ENCODE data around the gene HSD3B1.
"Not testable (repeated sequence)": the region's sequence is repeated elsewhere in the genome, so short reads cannot be mapped to it uniquely, and the experiment has no call there.

Gene HSD3B1

GRCh38 chr1:119504831-119505230, 2.2 kb upstream of the HSD3B1 start:
- no peak for DNase-seq

- no peak for DNase-seq
These were observed 3.0 kb downstream of the HSD3B1 start for GRCh38 chr1:119510046-119510445.

DNA sequence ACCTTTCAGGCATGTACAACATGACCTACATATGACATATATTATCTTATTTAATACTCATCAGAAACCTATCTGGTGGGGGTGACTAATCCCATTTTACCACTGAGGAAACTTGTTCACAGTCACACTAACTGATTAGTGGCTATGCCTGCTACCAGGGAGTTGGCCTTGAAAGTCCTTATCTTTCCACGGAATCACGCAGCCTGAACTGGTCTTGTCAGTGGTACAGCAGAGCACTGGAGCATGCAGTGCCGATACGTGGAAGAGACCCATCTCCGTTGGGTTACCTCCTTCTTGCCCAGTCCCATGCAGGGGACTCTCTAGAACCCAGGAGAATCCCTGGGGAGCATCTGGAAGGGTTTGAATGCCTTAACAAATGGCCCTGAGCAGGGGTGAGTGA, 8.2 kb downstream of the HSD3B1 start:
- DNase-seq: no peak

GRCh38 chr1:119516247-119516646, 9.2 kb downstream of the HSD3B1 start:
- no peak for DNase-seq

DNA sequence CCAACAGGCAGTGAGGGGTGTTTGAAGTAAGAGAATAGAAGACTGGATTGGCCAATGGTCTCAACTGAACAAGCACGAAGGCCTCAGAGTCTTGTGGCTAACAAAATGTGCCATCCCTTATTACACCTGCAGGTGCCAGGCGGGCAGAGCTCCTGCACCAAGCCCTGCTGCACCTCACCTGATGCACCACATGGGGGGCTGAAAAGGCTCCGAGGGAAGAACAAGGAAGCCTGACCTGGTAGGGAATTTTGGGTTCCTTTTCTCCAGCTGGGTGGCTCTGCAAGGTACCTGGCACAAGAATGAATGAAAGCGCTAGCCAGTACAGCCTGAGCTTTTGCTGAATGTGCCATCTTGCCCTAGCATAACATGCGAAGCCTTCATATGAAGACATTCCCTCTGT, 9.7 kb downstream of the HSD3B1 start:
- DNase-seq: no peak

DNA sequence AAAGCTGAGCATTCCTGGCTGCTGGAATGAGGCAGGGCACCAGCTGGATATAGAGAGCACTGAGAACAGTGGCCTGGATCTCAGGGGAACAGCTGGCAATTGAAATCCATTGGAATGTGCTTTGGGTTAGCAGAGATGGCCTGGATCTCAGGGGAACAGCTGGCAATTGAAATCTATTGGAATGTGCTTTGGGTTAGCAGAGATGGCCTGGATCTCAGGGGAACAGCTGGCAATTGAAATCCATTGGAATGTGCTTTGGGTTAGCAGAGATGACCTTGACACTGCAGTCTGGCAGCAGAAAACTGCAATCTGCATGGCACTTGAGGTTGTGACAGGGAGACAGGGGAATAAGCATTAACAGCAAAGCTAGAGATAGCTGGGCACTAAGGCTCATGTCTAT, 10.7 kb downstream of the HSD3B1 start:
- DNase-seq: not testable (repeated sequence)

DNA sequence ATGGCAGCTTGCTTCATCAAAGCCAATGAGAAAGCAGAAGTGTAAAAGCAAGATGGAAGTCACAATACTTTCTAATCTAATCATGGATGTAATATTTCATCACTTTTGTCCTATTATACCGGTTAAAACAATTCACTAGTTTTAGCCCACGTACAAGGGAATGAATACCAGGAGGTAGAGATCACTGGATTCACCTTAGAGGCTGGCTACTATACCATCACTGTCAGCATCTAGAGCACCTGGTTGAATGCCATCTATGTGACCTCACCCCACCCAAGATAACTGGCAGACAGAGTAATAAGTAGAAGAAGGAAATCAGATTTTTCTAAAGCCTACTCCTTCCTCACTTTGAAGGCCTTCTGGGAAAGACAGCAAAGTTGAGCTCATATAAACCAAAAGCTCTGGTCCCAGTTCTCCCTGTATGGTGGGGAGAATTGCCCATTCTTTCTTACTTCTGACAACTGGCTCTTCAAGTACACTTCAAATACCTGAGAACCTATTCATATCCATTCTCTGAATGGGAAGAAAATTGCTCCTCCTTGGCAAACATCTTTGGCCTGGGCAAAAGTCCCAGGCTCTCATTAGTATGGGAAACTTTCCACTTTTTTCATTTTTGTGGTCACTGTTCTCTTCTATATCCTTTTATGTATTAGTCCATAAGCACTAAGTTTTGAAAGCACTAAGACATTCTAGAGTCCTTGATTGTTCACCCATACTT, 24.8 kb downstream of the HSD3B1 start:
- DNase-seq: no peak

DNA sequence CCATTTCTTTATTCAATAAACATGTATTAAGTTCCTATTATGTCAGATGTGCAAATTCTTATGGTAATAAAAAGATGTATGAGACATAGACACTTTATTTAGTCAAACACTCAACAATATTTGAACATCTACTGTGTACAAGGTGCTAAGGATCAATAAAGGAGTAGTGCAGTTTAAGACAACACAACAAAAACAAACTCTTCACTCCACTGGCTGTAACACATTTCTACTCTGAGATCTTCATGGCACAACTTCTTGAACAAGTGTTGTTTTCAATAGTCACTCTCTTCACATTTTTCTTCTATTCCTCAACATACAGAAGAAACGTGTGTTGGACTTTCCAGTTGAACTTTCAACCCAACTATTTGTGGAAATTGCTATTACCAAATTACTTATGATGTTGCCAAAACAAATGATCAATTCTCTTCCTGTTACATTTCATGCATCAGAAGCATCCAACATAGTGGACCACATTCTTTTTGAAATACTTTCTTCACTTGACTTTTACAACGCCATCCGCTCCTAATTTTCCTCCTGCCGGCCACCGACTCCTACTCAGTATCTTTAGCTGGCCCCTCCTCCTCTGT, 25.4 kb downstream of the HSD3B1 start:
- DNase-seq: no peak

- no peak for DNase-seq
These were observed 28.4 kb downstream of the HSD3B1 start for GRCh38 chr1:119535381-119535780.

DNA sequence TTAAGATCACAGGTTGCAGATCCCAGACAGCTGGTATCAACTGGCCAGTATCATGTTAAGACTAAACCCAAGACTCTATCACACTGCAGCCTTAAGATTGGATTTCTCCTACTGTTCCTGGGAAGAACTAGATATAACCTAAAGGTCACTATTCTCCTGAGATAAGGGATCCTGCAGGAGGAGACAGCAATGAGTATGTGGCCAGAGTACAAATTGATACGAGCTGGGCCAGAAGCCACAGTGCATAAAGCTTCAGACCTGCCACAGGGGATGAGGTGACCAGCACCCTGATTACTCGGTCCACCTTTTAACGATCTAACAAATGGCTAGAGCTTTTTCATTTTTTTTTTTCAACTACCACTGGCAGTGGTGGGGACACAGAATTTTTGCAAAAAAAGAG, 31.0 kb downstream of the HSD3B1 start:
- DNase-seq: no peak

GRCh38 chr1:119539636-119540035, 32.6 kb downstream of the HSD3B1 start:
- no peak for DNase-seq

GRCh38 chr1:119541389-119541788, 34.4 kb downstream of the HSD3B1 start:
- no peak for DNase-seq

GRCh38 chr1:119542492-119542946, 35.5 kb downstream of the HSD3B1 start:
- no peak for DNase-seq

DNA sequence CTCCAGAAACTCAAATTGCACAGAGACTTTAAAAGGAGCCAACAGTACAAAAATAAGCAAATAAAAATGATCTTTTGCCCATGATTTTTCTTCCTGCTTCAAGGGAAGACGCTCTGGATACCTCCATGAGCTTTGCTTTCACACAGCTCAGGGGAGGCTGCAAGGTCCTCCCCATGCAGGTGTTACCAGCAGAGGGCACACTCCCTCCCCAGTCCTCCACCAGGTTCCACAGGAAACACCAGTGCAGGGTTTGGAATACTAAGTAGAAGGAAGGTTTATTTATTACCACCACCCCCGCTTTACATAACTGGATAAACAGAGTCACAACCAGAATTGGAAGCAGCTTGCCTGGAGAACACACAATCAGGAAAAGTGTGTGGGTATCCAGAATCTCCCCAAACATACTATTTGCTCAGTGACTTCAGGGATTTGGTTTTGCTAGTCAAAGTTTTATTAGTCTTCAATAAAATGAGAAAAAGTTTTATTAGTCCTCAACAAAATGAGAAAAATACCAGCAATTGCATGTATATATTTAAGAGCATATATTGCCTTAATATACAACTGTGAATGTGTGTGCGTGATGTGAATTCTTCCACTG, 37.3 kb downstream of the HSD3B1 start:
- DNase-seq: no peak

DNA sequence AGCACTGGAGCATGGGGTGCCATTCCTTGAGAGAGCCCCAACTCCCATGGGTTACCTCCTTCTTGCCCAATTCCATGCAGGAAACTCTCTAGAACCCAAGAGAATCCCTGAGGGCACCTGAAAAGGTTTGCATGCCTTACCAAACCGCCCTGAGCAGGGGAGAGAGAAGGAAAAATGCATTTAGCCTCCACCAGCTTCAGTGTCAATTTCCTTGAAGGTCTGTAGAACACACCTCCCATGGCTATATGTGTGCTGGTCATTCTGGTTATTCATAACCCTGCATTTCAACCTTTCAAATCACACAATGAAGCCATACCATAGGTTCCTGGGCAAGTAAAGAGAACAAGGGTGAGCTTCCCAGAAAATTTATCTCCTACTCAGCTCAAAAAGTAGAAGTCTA, 39.6 kb downstream of the HSD3B1 start:
- DNase-seq: no peak

GRCh38 chr1:119547306-119547705, 40.3 kb downstream of the HSD3B1 start:
- DNase-seq: no peak

DNA sequence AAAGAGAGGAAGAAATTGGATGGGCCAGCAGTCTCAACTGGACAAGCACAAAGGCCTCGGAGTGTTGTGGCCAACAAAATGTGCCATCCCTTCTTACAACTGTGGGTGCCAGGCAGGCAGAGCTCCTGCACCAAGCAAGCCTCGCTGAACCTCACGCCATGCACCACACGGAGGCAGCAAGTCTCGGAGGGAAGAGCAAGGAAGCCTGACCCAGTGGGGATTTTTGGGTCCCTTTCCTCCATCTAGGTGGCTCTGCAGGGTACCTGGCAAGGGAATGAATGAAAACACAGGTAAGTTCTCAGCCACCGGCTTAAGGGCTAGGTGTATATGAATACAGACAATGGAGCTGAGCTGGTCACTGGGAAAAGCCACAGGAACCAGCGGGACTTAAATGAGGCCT, 40.8 kb downstream of the HSD3B1 start:
- DNase-seq: no peak

- DNase-seq: peak; percentile 25
These were observed 42.7 kb downstream of the HSD3B1 start for GRCh38 chr1:119549719-119550132.

GRCh38 chr1:119550381-119550780, 43.4 kb downstream of the HSD3B1 start:
- DNase-seq: no peak

DNA sequence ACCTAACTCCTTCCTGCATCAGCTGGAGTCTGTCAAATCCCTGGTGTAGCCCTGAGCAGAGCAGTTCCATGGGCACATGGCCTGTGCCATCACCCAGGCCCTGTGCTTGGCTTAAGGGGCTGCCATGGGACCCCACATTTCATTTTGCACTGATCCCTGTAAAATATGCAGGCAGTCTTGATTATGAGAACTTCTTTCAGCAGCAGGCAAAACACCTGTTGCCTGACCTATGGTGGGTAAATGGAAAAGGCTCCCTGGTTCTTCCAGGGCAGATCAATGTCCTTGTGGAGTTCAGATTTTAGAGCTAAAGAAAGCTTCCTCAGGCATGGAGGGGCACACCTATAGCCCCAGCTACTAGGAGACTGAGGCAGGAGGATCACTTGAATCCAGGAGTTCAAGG, 44.2 kb downstream of the HSD3B1 start:
- DNase-seq: no peak

GRCh38 chr1:119552656-119553055, 45.6 kb downstream of the HSD3B1 start:
- DNase-seq: not testable (repeated sequence)

- DNase-seq: not testable (repeated sequence)
These were observed 46.5 kb downstream of the HSD3B1 start for GRCh38 chr1:119553302-119554071.

- DNase-seq: no peak
These were observed 47.2 kb downstream of the HSD3B1 start for GRCh38 chr1:119554183-119554582.

GRCh38 chr1:119556423-119556822, 49.4 kb downstream of the HSD3B1 start:
- no peak for DNase-seq

All from NCI-H2107 (cell line).